HG03045 (cell line): ENCODE measurements around the gene TLR4.
A peak's percentile ranks its signal among the peaks of the same experiment; 100 is the strongest.

ENCODE experiments used
- ATAC-seq: cut with Tn5 transposase; IDR thresholded peaks from one replicate; pipeline ENCODE4 v1.9.1; 2021; ENCODE audit warnings: mild to moderate bottlenecking, moderate library complexity; ENCODE audit not compliant: unreplicated experiment

The TLR4 gene

GRCh38 chr9:117704024-117704575, at the start of gene TLR4:
TLR4 (plus strand) TSS chr9:117704403; CDS start chr9:117704473, 70 bp downstream.
- peak; percentile 98 for ATAC-seq

DNA sequence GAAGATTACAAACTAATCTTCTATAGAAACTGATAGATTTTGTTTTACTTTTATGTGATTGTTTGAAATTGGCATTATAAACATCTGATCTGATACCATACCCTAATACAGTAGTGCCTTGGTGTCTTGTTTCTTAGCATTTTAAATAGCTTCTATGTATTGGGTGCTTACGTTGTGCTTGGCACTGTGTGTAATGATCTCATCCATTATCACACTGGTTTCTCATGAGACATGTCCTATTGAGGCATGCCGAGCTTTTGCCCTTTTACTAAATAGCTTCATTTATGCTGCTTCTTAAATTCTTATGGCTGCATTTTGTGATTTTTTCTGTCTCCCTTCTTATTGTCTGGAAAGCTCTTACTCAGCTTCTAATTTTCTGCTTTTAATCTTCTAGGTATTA, 48.2 kb upstream of the TLR4 start:
- no peak for ATAC-seq

DNA sequence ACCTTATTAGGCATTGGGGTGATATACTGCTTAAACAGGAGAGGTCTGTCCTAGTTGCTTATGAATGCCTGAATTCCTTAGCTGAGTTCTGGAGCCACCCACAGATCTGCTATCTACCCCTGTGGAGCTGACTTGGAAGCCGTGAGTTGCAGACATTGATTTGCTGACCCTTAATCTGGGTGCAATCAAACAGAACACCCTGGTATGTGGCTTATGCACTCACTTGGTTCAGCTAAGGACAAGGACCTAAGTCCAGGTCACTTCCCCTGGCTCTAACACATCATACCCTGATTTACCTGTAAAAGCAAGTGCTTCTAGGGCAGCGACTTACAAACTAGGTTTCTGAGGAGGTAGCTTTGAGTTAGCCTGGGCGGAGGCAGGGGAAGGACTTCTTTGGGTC, 41.6 kb upstream of the TLR4 start:
- ATAC-seq, result no peak

- ATAC-seq, result no peak
Measured at GRCh38 chr9:117664419-117664818, 39.8 kb upstream of the TLR4 start.

- ATAC-seq, result no peak
Measured at GRCh38 chr9:117665601-117666385, 38.4 kb upstream of the TLR4 start.

DNA sequence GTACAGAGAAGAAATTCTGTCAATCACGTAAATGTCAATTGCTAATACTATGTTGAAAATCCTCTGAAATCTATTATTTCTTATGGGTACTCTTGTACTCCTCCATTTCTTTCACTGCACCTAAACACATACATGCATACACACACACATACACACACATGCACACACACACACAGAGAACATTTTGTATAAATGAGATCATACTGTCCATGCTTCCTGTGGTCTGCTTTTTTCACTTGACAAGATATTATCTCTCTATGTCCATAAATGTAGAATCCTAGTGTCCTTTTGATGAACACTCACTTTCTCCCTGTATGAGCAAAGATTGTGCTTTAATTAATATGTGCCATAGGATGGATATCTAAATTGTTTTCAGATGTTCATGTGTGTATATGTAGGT, 32.7 kb upstream of the TLR4 start:
- no peak for ATAC-seq

DNA sequence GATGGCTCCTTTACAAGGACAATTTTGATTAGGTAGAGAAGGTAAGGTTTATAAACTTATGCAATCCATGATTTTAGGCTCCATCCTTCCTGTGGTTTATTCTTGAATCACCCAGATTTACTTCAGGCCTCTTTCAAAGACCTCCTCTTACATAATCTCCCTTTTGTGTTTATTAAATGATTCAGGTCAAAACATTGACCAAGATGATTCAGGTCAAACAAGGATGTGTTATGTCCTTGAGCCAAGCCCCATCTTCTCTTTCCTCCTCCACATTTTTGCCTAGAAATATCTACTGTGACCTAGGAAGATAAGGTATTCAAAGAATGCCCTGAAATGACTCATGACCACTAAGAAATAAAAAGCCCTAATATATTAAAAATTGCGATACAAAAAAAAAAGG, 31.8 kb upstream of the TLR4 start:
- ATAC-seq, result no peak

DNA sequence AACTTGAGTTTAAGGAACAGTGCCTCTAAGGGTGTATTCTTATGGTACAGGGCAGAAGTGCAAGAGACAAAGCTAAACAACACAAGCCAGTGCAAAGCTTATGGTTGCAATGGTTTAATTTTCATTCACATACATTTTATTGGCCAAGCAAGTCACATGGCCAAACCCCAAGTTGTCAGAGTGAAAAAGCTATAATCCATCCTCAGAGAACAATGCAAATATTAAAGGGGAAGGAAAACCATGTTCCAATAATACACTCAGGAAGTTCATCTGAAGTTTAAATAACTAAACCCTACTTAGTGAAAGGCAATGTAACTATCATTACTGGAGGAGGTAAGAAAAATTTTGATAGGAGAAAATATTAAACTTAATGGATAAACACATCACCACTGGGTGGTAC, 26.6 kb upstream of the TLR4 start:
- no peak for ATAC-seq

DNA sequence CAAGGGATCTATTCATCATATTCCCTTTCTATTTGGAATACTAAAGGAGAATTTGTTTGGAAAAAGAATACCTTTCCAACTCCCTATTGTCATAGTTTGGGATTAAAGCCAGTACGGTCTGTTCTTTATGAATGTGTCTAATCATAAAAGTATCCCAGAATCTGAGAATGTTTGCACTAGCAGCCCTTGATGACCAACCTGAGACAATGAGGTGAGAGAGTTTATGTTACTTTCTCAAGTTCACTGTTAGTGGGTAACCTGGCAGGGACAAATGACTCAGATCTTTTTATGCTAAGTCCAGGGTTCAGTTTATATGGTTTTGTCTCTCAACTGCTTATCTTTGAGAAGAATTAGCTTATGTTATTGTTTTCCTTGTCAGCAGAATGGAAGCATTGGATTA, 25.3 kb upstream of the TLR4 start:
- ATAC-seq, result no peak

- ATAC-seq, result no peak
Measured at GRCh38 chr9:117679416-117679815, 24.8 kb upstream of the TLR4 start.

- ATAC-seq, result no peak
Measured at GRCh38 chr9:117681888-117682287, 22.3 kb upstream of the TLR4 start.

GRCh38 chr9:117682955-117683710, 21.1 kb upstream of the TLR4 start:
- peak; percentile 59 for ATAC-seq

DNA sequence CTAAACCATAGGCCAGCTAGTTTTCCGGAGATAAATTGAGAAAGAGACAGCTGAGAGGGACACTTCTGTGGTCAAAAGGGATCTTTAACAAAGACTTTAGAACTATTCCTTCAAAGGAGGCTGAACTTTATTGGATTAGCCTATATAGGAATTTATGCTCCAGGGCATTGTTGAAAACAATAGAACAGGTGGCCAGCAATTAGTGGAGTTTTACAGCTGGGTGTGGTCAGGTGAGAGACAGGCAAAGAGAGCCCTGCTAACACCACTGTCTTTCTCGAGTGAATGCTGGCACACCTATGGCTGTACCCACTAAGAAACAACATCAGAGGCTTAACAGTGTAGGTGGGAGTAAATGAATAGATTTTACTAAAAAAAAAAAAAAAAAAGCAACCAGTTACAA, 16.7 kb upstream of the TLR4 start:
- ATAC-seq, result no peak

- ATAC-seq, result no peak
Measured at GRCh38 chr9:117691367-117691766, 12.8 kb upstream of the TLR4 start.

DNA sequence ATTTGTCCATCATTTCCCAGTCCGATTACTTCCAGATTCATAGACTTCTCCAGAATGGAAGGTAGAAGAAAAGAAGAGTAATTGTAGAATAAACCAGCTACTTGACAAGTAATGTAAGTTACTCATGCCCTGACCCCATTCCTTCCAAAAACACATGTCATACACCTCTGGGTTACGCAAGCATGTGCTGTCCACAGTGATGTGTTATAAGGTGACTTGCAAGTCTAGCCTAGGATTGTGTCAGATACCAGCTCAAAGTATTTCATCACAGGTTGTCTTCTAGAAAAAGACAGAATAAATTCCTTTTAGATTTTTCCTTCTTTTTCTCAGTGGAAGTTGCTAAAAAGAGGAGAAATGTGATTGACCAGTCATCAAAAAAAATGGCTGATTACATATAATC, 8.0 kb upstream of the TLR4 start:
- no peak for ATAC-seq

DNA sequence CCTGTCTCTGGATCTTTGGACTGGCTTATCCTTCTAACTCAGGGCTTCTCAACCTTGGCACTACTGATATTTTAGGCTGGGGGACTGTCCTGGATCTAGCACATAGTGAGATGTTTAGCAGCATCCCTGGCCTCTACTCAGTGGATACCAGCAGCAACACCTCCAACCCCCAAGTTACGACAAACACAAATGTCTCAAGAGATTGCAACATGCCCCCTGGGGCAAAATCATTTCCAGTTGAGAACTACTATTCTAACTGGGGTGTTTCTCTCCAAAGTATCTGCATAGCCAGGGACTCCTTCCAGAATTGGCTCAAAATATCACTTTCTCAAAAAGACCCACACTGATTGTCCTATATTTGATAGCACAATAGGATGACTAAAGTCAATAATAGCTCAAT, 7.2 kb upstream of the TLR4 start:
- no peak for ATAC-seq

DNA sequence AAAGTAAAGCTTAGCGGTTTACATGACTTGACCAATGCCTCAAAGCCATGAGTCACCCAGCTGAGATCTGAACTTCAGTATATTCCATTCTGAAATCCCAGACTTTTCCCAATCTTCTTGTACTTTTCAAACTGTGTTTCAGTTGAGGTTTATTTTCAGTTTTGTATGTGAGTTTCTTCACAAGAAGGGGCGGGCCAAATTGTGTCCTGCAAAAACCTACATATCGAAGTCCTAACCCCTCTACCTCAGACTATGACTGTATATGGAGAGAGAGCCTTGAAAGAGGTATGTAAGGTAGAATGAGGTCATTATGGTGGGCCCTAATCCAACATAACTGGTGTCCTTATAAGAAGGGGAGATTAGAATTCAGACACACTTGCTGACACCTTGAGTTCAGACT, 666 bp upstream of the TLR4 start:
- ATAC-seq, result no peak

DNA sequence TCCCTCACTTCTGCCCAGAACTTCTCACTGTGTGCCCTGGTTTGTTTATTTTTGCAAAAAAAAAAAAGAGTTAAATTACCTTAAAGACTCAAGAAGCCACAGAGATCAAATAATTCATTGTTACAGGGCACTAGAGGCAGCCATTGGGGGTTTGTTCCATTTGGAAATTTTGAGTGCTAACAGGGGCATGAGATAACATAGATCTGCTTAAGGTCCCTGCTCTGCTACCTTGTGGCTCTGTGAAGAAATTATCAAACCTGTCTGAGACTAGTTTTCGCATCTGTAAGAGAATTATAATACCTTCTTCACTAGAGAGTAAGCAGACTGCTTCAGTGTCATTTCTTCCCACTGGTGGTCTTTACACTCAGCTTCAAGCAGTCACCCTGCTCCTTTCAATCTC, 394 bp downstream of the TLR4 start:
- peak; percentile 6 for ATAC-seq

GRCh38 chr9:117705386-117705785, 1.2 kb downstream of the TLR4 start:
- ATAC-seq, result no peak

- ATAC-seq, result no peak
Measured at GRCh38 chr9:117706421-117707116, 2.4 kb downstream of the TLR4 start.

DNA sequence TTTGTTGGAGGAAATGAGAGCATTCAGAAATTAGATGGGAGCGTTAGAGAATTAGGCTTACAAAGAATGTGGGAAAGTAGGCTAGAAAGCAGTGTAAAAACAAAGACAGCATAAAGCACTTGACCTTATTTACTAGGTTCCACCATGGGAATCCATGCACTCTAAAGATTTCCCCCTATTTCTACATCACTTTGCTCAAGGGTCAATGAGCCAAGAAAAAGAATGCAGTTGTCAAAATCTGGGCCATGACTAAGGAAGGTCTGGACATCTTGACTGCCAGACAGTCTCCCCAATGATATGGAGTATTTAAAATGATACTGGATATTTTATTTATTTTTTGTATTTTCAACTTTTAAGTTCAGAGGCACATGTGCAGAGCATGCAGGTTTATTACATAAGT, 3.4 kb downstream of the TLR4 start:
- no peak for ATAC-seq

DNA sequence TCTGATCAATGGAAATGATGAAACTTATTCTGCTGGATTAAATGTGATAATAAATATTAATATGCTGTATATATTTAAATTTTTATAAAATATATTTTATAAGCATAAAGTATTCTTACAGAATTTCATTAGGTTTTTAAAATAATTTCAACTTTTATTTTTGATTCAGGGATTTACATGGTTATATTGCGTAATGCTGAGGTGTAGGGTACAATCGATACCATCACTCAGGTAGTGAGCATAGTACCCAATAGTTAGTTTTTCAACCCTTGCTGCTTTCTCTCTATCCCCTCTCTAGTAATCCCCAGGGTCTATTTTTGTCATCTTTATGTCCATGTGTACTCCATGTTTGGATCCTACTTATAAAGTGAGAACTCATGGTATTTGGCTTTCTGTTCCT, 5.7 kb downstream of the TLR4 start:
- no peak for ATAC-seq
